ENCODE results near the gene TAPBP. TPM values are rescaled to one million over a fixed set of nuclear protein-coding genes. Genes with fewer than 3 reads are reported as not detected.

Gene TAPBP
- total and polyA plus RNA-seq, 2 donors from 2014 or later = 53.5 to 217 TPM

DNA sequence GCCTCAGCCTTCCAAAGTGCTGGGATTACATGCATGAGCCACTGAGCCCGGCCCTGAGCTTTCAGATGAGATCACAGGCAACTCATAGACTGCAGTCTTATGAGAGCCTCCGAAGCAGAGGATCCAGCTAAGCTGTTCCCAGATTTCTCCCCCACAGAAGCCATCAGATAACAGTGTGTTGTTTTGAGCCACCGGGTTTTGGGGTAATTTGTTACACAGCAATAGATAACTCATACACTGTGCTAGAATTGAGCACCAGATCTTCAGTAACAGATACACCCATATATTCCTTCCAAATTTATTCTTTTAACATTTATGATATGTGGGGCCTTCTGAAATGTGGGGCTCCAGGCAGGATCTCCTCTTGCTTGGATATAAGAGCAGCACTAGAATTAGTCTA, 22.6 kb upstream of the TAPBP start:
- Histone ChIP-seq H3K9me3 (ENCODE audit: control insufficient read depth in 2 of 3, insufficient read depth in 1 of 3, low read length in 3 of 3) (no peaks in the 10 kb centered on the region), H3K4me1 (ENCODE audit: control insufficient read depth in 2 of 3, insufficient read depth in 2 of 3, low read depth in 1 of 3, low read length in 3 of 3) (no peaks in the 10 kb centered on the region), H3K27me3 (ENCODE audit: control insufficient read depth, insufficient read depth, low read length) (no peaks in the 10 kb centered on the region), H3K9ac (ENCODE audit: low read length in 3 of 3) (no peak overlapping the region), H3K36me3 (ENCODE audit: control insufficient read depth in 2 of 3, insufficient read depth in 3 of 3, low read length in 3 of 3) (no peaks in the 10 kb centered on the region), H3K27ac (ENCODE audit: low read depth in 2 of 2, low read length in 2 of 2) (no peak overlapping the region), H3K4me3 (ENCODE audit: low read length in 3 of 3) (no peak overlapping the region)
- no peak for DNase-seq
- intact Hi-C loops (cut with DNase I) = no loop called here
- no peak for TF ChIP-seq CTCF (IDR thresholded peaks at IDR 0.05; ENCODE audit: borderline replicate concordance, extremely low read depth, insufficient read depth)
- no peak for FAIRE-seq

- no peak for DNase-seq
- no peak for TF ChIP-seq CTCF (IDR thresholded peaks at IDR 0.05; ENCODE audit: borderline replicate concordance, extremely low read depth, insufficient read depth)
Measured at GRCh38 chr6:33335916-33336315, 22.0 kb upstream of the TAPBP start.

DNA sequence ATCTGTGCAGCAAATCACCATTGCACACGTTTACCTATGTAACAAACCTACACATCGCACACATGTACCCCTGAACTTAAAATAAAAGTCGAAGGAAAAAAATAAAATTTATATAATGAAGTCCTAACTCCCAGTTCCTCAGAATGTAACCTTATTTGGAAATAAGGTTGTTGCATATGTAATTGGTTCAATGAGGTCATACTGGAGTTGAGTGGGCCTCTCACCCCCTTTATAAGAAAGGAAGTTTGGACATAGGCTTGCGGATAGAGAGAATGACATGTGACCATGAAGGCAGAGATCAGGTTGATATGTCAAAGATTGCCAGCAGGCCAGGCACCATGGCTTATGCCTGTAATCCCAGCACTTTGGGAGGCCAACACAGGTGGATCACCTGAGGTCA, 19.8 kb upstream of the TAPBP start:
- no peak for TF ChIP-seq CTCF (IDR thresholded peaks at IDR 0.05; ENCODE audit: borderline replicate concordance, extremely low read depth, insufficient read depth)
- intact Hi-C loops (cut with DNase I) = no loop called here
- no peaks in the 10 kb centered on the region for H3K9me3 ChIP-seq (ENCODE audit: control insufficient read depth in 2 of 3, insufficient read depth in 1 of 3, low read length in 3 of 3)
- no peak overlapping the region for H3K27ac ChIP-seq (ENCODE audit: low read depth in 2 of 2, low read length in 2 of 2)
- H3K4me3 ChIP-seq (ENCODE audit: low read length in 3 of 3) = no peak overlapping the region
- no peaks in the 10 kb centered on the region for H3K36me3 ChIP-seq (ENCODE audit: control insufficient read depth in 2 of 3, insufficient read depth in 3 of 3, low read length in 3 of 3)
- no peaks in the 10 kb centered on the region for H3K4me1 ChIP-seq (ENCODE audit: control insufficient read depth in 2 of 3, insufficient read depth in 2 of 3, low read depth in 1 of 3, low read length in 3 of 3)
- no peak overlapping the region for H3K9ac ChIP-seq (ENCODE audit: low read length in 3 of 3)
- H3K27me3 ChIP-seq (ENCODE audit: control insufficient read depth, insufficient read depth, low read length) = no peaks in the 10 kb centered on the region
- FAIRE-seq = no peak
- DNase-seq = no peak

More at GRCh38 chr6:33335916-33336315, 22.0 kb upstream of the TAPBP start:
- H3K9ac ChIP-seq (ENCODE audit: low read length in 3 of 3) = no peak overlapping the region
- H3K27ac ChIP-seq (ENCODE audit: low read depth in 2 of 2, low read length in 2 of 2) = no peak overlapping the region
- H3K36me3 ChIP-seq (ENCODE audit: control insufficient read depth in 2 of 3, insufficient read depth in 3 of 3, low read length in 3 of 3) = no peaks in the 10 kb centered on the region
- no peaks in the 10 kb centered on the region for H3K9me3 ChIP-seq (ENCODE audit: control insufficient read depth in 2 of 3, insufficient read depth in 1 of 3, low read length in 3 of 3)
- intact Hi-C loops (cut with DNase I) = no loop called here
- H3K27me3 ChIP-seq (ENCODE audit: control insufficient read depth, insufficient read depth, low read length) = no peaks in the 10 kb centered on the region
- no peak overlapping the region for H3K4me3 ChIP-seq (ENCODE audit: low read length in 3 of 3)
- FAIRE-seq = no peak
- H3K4me1 ChIP-seq (ENCODE audit: control insufficient read depth in 2 of 3, insufficient read depth in 2 of 3, low read depth in 1 of 3, low read length in 3 of 3) = no peaks in the 10 kb centered on the region

DNA sequence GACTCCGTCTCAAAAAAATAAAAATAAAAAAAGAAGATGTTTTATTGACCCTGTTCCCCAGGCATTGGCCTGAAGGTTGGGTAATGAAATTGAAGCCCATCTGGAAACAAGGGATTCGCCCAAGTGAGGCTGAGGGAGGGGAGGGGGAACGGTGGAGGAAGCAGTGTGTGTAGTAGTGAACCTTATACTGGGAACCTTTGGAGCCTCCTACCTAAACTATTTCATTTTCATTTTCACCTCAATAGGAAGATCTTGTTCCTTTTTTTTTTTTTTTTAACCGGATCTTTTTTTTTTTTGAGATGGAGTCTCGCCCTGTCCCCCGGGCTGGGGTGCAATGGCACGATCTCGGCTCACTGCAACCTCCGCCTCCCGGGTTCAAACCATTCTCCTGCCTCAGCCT, 16.9 kb upstream of the TAPBP start:
- Histone ChIP-seq H3K4me1 (ENCODE audit: control insufficient read depth in 2 of 3, insufficient read depth in 2 of 3, low read depth in 1 of 3, low read length in 3 of 3) (no peaks in the 10 kb centered on the region), H3K27me3 (ENCODE audit: control insufficient read depth, insufficient read depth, low read length) (no peaks in the 10 kb centered on the region), H3K9ac (ENCODE audit: low read length in 3 of 3) (no peak overlapping the region), H3K9me3 (ENCODE audit: control insufficient read depth in 2 of 3, insufficient read depth in 1 of 3, low read length in 3 of 3) (no peaks in the 10 kb centered on the region), H3K36me3 (ENCODE audit: control insufficient read depth in 2 of 3, insufficient read depth in 3 of 3, low read length in 3 of 3) (no peaks in the 10 kb centered on the region), H3K27ac (ENCODE audit: low read depth in 2 of 2, low read length in 2 of 2) (no peak overlapping the region), H3K4me3 (ENCODE audit: low read length in 3 of 3) (no peak overlapping the region)
- intact Hi-C loops (cut with DNase I) = no loop called here
- FAIRE-seq (no peak), DNase-seq (no peak)
- no peak for TF ChIP-seq CTCF (IDR thresholded peaks at IDR 0.05; ENCODE audit: borderline replicate concordance, extremely low read depth, insufficient read depth)
